Measurements from ENCODE around the gene GNPTAB. TPM values are rescaled to one million over a fixed set of nuclear protein-coding genes. Genes with fewer than 3 reads are reported as not detected.

Gene GNPTAB
- polyA plus RNA-seq, 1 donor = 41.1 TPM

- no peak for DNase-seq
- Histone ChIP-seq H3K4me1 (ENCODE audit: control insufficient read depth, insufficient read depth, low read length) (no peaks in the 10 kb centered on the region), H3K36me3 (ENCODE audit: control insufficient read depth, insufficient read depth, low read length) (peaks cover 13% of the 10 kb centered on the region), H3K4me3 (ENCODE audit: low read length) (no peak overlapping the region), H3K9me3 (ENCODE audit: control insufficient read depth, low read depth, low read length) (no peaks in the 10 kb centered on the region), H3K27ac (ENCODE audit: low read length) (no peak overlapping the region), H3K27me3 (ENCODE audit: control insufficient read depth, insufficient read depth, low read length) (no peaks in the 10 kb centered on the region)
- WGBS (ENCODE audit: insufficient coverage, low lambda C conversion rate) = 33% methylated on average over 1 of the region's 5 CpGs
These were observed 71.2 kb downstream of the GNPTAB start for GRCh38 chr12:101759396-101760047.

DNA sequence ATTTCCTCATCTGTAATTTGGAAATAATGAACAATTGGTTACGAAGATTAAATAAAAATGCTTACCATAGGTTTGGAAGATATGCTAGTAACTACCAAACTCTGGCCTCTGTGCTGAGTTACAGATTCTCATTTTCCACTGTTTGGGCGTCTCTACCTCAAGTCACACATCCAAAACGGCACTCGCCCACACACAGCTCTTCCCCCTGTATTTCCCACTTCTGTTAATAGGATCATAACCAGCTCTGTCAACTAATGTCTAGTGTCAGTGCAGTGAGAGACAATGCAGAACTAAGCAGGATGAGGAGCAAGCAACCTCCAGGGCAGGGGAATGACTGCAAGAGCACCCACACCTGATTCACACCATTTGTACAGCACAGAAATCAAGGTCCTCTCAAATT lies 80.6 kb downstream of the GNPTAB start:
- Histone ChIP-seq H3K27ac (ENCODE audit: low read length) (no peak overlapping the region), H3K27me3 (ENCODE audit: control insufficient read depth, insufficient read depth, low read length) (no peaks in the 10 kb centered on the region), H3K36me3 (ENCODE audit: control insufficient read depth, insufficient read depth, low read length) (peaks cover 49% of the 10 kb centered on the region), H3K4me1 (ENCODE audit: control insufficient read depth, insufficient read depth, low read length) (no peaks in the 10 kb centered on the region), H3K4me3 (ENCODE audit: low read length) (no peak overlapping the region), H3K9me3 (ENCODE audit: control insufficient read depth, low read depth, low read length) (no peaks in the 10 kb centered on the region)
- DNase-seq = no peak
- no CpG with 5 or more reads among the region's 4 CpGs for WGBS (ENCODE audit: insufficient coverage, low lambda C conversion rate)

GRCh38 chr12:101749657-101750056 lies 81.1 kb downstream of the GNPTAB start:
- no peak overlapping the region for H3K4me3 ChIP-seq (ENCODE audit: low read length)
- H3K27me3 ChIP-seq (ENCODE audit: control insufficient read depth, insufficient read depth, low read length) = no peaks in the 10 kb centered on the region
- H3K9me3 ChIP-seq (ENCODE audit: control insufficient read depth, low read depth, low read length) = no peaks in the 10 kb centered on the region
- no peaks in the 10 kb centered on the region for H3K4me1 ChIP-seq (ENCODE audit: control insufficient read depth, insufficient read depth, low read length)
- WGBS (ENCODE audit: insufficient coverage, low lambda C conversion rate) = no CpG with 5 or more reads among the region's 4 CpGs
- DNase-seq = no peak
- H3K36me3 ChIP-seq (ENCODE audit: control insufficient read depth, insufficient read depth, low read length) = peaks cover 52% of the 10 kb centered on the region
- no peak overlapping the region for H3K27ac ChIP-seq (ENCODE audit: low read length)

DNA sequence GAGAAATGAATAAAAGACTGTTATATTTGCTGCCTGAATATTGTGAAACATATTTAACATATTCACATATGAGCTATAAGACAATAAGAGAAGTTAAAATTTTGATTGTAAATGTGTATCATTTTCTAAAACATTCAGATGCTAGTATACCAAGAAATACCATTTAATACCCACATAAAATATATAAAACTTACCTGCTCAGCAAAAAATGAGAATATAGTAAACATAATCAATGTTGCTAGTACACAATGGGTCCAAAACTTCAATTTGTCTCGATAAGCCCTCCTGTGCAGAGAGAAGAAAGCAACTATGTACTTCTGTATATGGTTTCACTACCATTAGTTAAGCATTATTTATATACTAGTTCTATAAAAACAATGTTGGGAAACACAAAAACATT lies 81.9 kb downstream of the GNPTAB start:
- peaks cover 57% of the 10 kb centered on the region for H3K36me3 ChIP-seq (ENCODE audit: control insufficient read depth, insufficient read depth, low read length)
- H3K4me1 ChIP-seq (ENCODE audit: control insufficient read depth, insufficient read depth, low read length) = no peaks in the 10 kb centered on the region
- H3K27me3 ChIP-seq (ENCODE audit: control insufficient read depth, insufficient read depth, low read length) = no peaks in the 10 kb centered on the region
- no peak for DNase-seq
- no peak overlapping the region for H3K4me3 ChIP-seq (ENCODE audit: low read length)
- no peak overlapping the region for H3K27ac ChIP-seq (ENCODE audit: low read length)
- no CpG with 5 or more reads among the region's 1 CpG for WGBS (ENCODE audit: insufficient coverage, low lambda C conversion rate)
- H3K9me3 ChIP-seq (ENCODE audit: control insufficient read depth, low read depth, low read length) = no peaks in the 10 kb centered on the region

DNA sequence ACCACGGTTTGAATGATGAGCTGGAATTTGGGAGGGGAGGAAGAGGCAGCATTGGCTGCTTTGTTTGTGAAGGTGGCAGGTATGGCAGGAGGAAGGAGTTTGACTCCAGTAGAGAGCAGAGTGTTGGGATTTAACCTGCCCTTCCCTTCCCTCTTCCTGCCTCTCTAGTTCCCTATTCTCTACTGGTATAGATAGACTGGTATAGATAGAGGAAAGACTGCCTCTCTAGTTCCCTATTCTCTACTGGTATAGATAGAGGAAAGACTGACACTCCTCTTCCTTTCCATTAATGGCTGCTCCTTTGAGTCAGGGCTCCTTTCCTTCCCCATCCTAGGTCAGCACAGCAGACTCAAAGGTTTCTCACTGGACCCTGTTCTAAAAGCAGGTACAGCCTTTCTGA lies 83.1 kb downstream of the GNPTAB start:
- no peak overlapping the region for H3K4me3 ChIP-seq (ENCODE audit: low read length)
- H3K27ac ChIP-seq (ENCODE audit: low read length) = no peak overlapping the region
- peaks cover 60% of the 10 kb centered on the region for H3K36me3 ChIP-seq (ENCODE audit: control insufficient read depth, insufficient read depth, low read length)
- H3K9me3 ChIP-seq (ENCODE audit: control insufficient read depth, low read depth, low read length) = no peaks in the 10 kb centered on the region
- DNase-seq = no peak
- H3K27me3 ChIP-seq (ENCODE audit: control insufficient read depth, insufficient read depth, low read length) = no peaks in the 10 kb centered on the region
- no CpG with 5 or more reads among the region's 1 CpG for WGBS (ENCODE audit: insufficient coverage, low lambda C conversion rate)
- H3K4me1 ChIP-seq (ENCODE audit: control insufficient read depth, insufficient read depth, low read length) = peaks cover 1% of the 10 kb centered on the region

GRCh38 chr12:101746661-101747060 lies 84.1 kb downstream of the GNPTAB start:
- WGBS (ENCODE audit: insufficient coverage, low lambda C conversion rate) = 86% methylated on average over 1 of the region's 1 CpG
- H3K36me3 ChIP-seq (ENCODE audit: control insufficient read depth, insufficient read depth, low read length) = peaks cover 65% of the 10 kb centered on the region
- no peaks in the 10 kb centered on the region for H3K27me3 ChIP-seq (ENCODE audit: control insufficient read depth, insufficient read depth, low read length)
- no peak overlapping the region for H3K27ac ChIP-seq (ENCODE audit: low read length)
- DNase-seq = no peak
- no peaks in the 10 kb centered on the region for H3K9me3 ChIP-seq (ENCODE audit: control insufficient read depth, low read depth, low read length)
- H3K4me1 ChIP-seq (ENCODE audit: control insufficient read depth, insufficient read depth, low read length) = peaks cover 5% of the 10 kb centered on the region
- H3K4me3 ChIP-seq (ENCODE audit: low read length) = no peak overlapping the region

GRCh38 chr12:101746196-101746595 lies 84.6 kb downstream of the GNPTAB start:
- H3K27me3 ChIP-seq (ENCODE audit: control insufficient read depth, insufficient read depth, low read length) = no peaks in the 10 kb centered on the region
- H3K4me3 ChIP-seq (ENCODE audit: low read length) = no peak overlapping the region
- no peak overlapping the region for H3K27ac ChIP-seq (ENCODE audit: low read length)
- no peaks in the 10 kb centered on the region for H3K9me3 ChIP-seq (ENCODE audit: control insufficient read depth, low read depth, low read length)
- DNase-seq = no peak
- peaks cover 66% of the 10 kb centered on the region for H3K36me3 ChIP-seq (ENCODE audit: control insufficient read depth, insufficient read depth, low read length)
- WGBS (ENCODE audit: insufficient coverage, low lambda C conversion rate) = no CpG with 5 or more reads among the region's 1 CpG
- H3K4me1 ChIP-seq (ENCODE audit: control insufficient read depth, insufficient read depth, low read length) = peaks cover 5% of the 10 kb centered on the region

DNA sequence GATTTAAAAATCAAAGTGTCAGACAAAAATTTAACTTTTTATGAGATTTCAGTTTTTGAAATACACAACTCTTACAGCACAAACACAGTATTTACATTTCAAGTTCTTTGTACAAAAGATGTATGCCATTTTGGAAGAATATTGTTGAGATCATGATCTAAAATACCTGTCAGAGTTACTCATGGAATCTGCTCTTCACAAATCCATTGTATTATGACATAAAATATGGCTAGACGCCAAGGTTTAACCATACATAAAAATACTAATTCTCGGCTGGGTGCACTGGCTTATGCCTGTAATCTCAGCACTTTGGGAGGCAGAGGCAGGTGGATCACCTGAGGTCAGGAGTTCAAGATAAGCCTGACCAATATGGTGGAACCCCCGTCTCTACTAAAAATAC lies 85.3 kb downstream of the GNPTAB start:
- Histone ChIP-seq H3K4me3 (ENCODE audit: low read length) (no peak overlapping the region), H3K9me3 (ENCODE audit: control insufficient read depth, low read depth, low read length) (no peaks in the 10 kb centered on the region)

DNA sequence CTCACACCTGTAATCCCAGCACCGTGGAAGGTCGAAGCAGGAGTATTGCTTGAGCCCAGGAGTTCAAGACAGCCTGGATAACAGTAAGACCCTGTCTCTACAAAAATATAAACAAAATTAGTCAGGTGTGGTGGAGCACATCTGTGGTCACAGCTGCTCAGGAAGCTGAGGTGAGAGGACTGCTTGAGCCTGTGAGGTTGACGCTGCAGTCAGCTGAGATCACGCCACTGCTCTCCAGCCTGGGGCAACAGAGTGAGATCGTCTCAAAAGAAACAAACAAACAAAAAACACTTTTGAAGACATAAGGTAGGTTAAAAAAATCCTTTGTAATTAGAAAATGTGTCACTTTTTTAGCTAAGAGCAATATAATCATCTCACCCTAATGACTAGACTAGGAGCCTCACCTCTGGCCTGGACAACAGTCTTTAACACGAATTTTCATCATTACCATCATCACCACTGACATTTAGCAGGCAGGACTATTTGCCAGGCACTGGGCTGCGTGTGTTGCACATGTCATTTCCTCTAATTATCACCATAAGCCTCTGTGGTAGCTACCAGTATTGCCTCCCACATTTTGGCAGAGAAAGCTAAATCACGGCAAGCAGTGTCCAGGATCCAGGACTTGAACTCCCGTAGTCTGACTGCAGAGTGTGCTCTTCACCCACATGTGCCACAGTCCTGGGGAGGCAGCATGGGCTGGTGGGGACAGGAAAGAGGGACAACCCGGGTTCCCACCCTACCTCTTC lies 86.9 kb downstream of the GNPTAB start:
- no peak for DNase-seq
- Histone ChIP-seq H3K4me1 (ENCODE audit: control insufficient read depth, insufficient read depth, low read length) (peaks cover 5% of the 10 kb centered on the region), H3K4me3 (ENCODE audit: low read length) (no peak overlapping the region), H3K27me3 (ENCODE audit: control insufficient read depth, insufficient read depth, low read length) (no peaks in the 10 kb centered on the region), H3K27ac (ENCODE audit: low read length) (no peak overlapping the region), H3K36me3 (ENCODE audit: control insufficient read depth, insufficient read depth, low read length) (peaks cover 67% of the 10 kb centered on the region), H3K9me3 (ENCODE audit: control insufficient read depth, low read depth, low read length) (peaks cover 6% of the 10 kb centered on the region)
- WGBS (ENCODE audit: insufficient coverage, low lambda C conversion rate) = no CpG with 5 or more reads among the region's 10 CpGs

More for the DNA sequence above, 85.3 kb downstream of the GNPTAB start:
- WGBS (ENCODE audit: insufficient coverage, low lambda C conversion rate) = no CpG with 5 or more reads among the region's 3 CpGs
- no peak overlapping the region for H3K27ac ChIP-seq (ENCODE audit: low read length)
- H3K4me1 ChIP-seq (ENCODE audit: control insufficient read depth, insufficient read depth, low read length) = peaks cover 5% of the 10 kb centered on the region
- no peak for DNase-seq
- peaks cover 70% of the 10 kb centered on the region for H3K36me3 ChIP-seq (ENCODE audit: control insufficient read depth, insufficient read depth, low read length)
- H3K27me3 ChIP-seq (ENCODE audit: control insufficient read depth, insufficient read depth, low read length) = no peaks in the 10 kb centered on the region

DNA sequence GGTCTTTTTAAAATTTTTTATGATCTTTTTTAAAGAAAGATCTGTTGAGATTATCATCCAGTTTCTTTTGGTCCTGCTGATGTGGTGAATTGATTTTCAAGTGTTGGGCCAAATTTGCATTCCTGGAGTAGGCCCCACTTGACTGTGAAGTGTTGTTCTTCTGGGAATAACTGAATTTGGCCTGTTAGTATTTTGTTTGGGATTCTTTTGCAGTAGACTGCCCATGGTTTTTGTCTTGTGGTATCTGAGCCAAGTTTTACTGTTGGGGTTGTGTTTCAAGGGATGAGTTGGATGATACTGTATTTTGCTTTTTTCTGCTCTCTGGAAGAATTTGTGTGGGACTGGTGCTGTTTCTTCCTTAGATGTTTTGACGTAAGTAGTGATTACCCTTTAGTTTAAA lies 87.5 kb downstream of the GNPTAB start:
- H3K4me3 ChIP-seq (ENCODE audit: low read length) = no peak overlapping the region
- 75% methylated on average over 1 of the region's 1 CpG for WGBS (ENCODE audit: insufficient coverage, low lambda C conversion rate)

More for the DNA sequence above, 87.5 kb downstream of the GNPTAB start:
- Histone ChIP-seq H3K27me3 (ENCODE audit: control insufficient read depth, insufficient read depth, low read length) (no peaks in the 10 kb centered on the region), H3K9me3 (ENCODE audit: control insufficient read depth, low read depth, low read length) (peaks cover 9% of the 10 kb centered on the region), H3K4me1 (ENCODE audit: control insufficient read depth, insufficient read depth, low read length) (peaks cover 5% of the 10 kb centered on the region), H3K36me3 (ENCODE audit: control insufficient read depth, insufficient read depth, low read length) (peaks cover 67% of the 10 kb centered on the region), H3K27ac (ENCODE audit: low read length) (no peak overlapping the region)
- no peak for DNase-seq

Measured in large intestine (tissue), 3 donors.